Measurements from ENCODE around the gene NFATC2. TPM values are rescaled to one million over a fixed set of nuclear protein-coding genes. Genes with fewer than 3 reads are reported as not detected.
A peak's percentile ranks its signal among the peaks of the same experiment; 100 is the strongest.

The NFATC2 gene
- total and polyA plus RNA-seq, 2 of the 4 experiments (the other 2 are of a cell fraction), result 0.18 to 0.38 TPM

DNA sequence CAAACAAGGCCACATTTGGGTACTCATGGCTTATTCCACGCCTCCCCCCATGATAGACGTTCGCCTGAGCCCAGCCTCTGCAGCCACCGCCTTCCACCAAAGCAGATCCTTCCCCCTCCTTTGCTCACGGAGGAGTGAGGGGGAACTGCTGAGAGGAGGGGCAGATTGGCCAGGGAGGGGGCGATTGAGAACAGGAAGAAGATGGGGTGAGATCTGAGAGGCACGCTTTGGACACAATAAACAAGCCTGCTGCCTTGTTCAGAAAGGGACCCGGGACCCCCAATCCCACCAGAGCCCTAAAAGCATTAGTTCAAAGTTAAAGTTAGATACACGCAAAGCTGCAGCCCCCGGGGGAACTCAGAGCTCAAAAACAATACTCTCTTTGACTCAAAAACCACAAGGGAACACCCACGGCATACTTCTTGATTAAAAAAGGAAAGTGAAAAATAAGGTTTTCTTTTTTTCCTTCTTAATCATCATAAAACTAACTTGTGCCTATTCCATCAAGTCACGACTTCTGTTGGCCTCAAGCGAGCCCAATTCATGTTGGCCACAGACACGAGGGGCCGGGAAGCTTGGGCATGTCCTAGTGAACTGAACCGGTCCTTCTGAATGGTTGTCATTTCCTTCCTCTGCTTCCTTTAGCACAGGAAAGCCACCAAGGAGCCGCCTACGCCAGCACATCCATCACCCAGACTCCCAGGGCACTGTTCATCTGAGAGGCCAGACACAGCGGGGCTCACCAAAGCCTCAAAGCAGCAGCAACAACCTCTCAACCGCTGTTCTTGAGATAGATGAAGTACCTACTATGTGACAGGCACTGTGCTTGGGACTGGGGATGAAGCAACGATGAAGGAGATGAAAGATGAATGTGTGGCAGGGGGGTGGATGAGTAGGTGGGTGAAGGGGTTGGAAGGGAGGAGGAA, 44.7 kb downstream of the NFATC2 start:
- dilution Hi-C loops (cut with HindIII; ENCODE audit: low sequenced_read_pairs, unreplicated experiment), result no loop called here
- H3K27ac ChIP-seq (ENCODE audit: insufficient read depth, low read length), result no peak overlapping the region
- H4K5ac ChIP-seq (ENCODE audit: low read depth, low read length), result no peak overlapping the region
- 0 out of 2 replicates have a peak overlapping the region, but pooled peaks have one; percentile 56 for H3K14ac ChIP-seq (replicated peaks; ENCODE audit: low read depth, low read length)
- no peaks in the 10 kb centered on the region for H3K9me3 ChIP-seq (ENCODE audit: control insufficient read depth, insufficient read depth, low read length)
- no peak overlapping the region for H4K91ac ChIP-seq (ENCODE audit: insufficient read depth, low read depth, low read length)
- H3K18ac ChIP-seq (ENCODE audit: low read depth, low read length), result no peak overlapping the region; the same call in 1 of the 2 replicates
- H3K4me2 ChIP-seq (ENCODE audit: low read depth, low read length), result no peak overlapping the region; the same call in none of the 2 replicates
- no peak overlapping the region for H3K4me3 ChIP-seq (ENCODE audit: insufficient read depth, low read depth, low read length)
- no peaks in the 10 kb centered on the region; a peak in 1 of 4 replicates for H3K79me1 ChIP-seq (ENCODE audit: low read depth in 1 of 2, low read length in 2 of 2)
- 40% methylated on average over 5 of the region's 21 CpGs; no CpG with 5 or more reads in 1 of the 2 experiments for WGBS, 2 experiments (ENCODE audit: extremely low coverage in 2 of 2, insufficient read length in 1 of 2)
- no peak overlapping the region for H3K9ac ChIP-seq (ENCODE audit: low read depth, low read length)
- no peak overlapping the region for H2BK5ac ChIP-seq (ENCODE audit: low read depth, low read length, poor library complexity, severe bottlenecking)
- TF ChIP-seq RCOR1 (IDR thresholded peaks at IDR 0.05; ENCODE audit: insufficient replicate concordance, low read length), result no peak
- TF ChIP-seq RAD21 (IDR thresholded peaks at IDR 0.05; ENCODE audit: low read length), result no peak
- TF ChIP-seq, protein P1, sequence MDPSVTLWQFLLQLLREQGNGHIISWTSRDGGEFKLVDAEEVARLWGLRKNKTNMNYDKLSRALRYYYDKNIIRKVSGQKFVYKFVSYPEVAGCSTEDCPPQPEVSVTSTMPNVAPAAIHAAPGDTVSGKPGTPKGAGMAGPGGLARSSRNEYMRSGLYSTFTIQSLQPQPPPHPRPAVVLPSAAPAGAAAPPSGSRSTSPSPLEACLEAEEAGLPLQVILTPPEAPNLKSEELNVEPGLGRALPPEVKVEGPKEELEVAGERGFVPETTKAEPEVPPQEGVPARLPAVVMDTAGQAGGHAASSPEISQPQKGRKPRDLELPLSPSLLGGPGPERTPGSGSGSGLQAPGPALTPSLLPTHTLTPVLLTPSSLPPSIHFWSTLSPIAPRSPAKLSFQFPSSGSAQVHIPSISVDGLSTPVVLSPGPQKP (IDR thresholded peaks at IDR 0.05; ENCODE audit: borderline replicate concordance, low read depth, low read length), result no peak
- TF ChIP-seq MAZ (IDR thresholded peaks at IDR 0.05; ENCODE audit: borderline replicate concordance, low read depth, low read length), result no peak
- TF ChIP-seq, protein P2, sequence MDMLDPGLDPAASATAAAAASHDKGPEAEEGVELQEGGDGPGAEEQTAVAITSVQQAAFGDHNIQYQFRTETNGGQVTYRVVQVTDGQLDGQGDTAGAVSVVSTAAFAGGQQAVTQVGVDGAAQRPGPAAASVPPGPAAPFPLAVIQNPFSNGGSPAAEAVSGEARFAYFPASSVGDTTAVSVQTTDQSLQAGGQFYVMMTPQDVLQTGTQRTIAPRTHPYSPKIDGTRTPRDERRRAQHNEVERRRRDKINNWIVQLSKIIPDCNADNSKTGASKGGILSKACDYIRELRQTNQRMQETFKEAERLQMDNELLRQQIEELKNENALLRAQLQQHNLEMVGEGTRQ (IDR thresholded peaks at IDR 0.05; ENCODE audit: low read depth, low read length), result no peak
- H2BK15ac ChIP-seq (ENCODE audit: low read depth, low read length), result no peak overlapping the region
- ATAC-seq (ENCODE audit: low read depth) (peak; percentile 40; the same call in 1 of the 2 replicates), DNase-seq (peak; percentile 31)
- peak overlapping the region; percentile 51 for H3K4ac ChIP-seq (ENCODE audit: low read depth, low read length)
- H2AFZ ChIP-seq (replicated peaks; ENCODE audit: low read length, poor library complexity), result peak overlapping the region; percentile 79
- no peaks in the 10 kb centered on the region for H3K36me3 ChIP-seq (ENCODE audit: control insufficient read depth, insufficient read depth, low read length)
- H3K23ac ChIP-seq (ENCODE audit: low read depth, low read length), result no peak overlapping the region
- ChIA-PET POLR2A (ENCODE audit: unreplicated experiment) (no interaction called here), CTCF (interaction anchor here (0.6 kb wide), 1 partner anchor 40 kb away, joined by 3 read pairs; no protein-coding TSS in a partner anchor)
- 0 out of 2 replicates have a peak, but pooled peaks cover 4% of the 10 kb centered on the region for H3K9me1 ChIP-seq (ENCODE audit: insufficient read depth, low read length)
- H3K27me3 ChIP-seq (ENCODE audit: control insufficient read depth, insufficient read depth, low read length), result no peaks in the 10 kb centered on the region
- H4K20me1 ChIP-seq (ENCODE audit: insufficient read depth, low read length), result no peaks in the 10 kb centered on the region
- H2BK20ac ChIP-seq (ENCODE audit: low read depth, low read length), result peak overlapping the region; percentile 32; the same call in 1 of the 2 replicates
- no peak overlapping the region for H3K56ac ChIP-seq (ENCODE audit: extremely low read depth, insufficient read depth, low read length)
- BruUV-seq (replicated peaks), result no TSS peak
- H2BK120ac ChIP-seq (ENCODE audit: low read depth, low read length), result peak overlapping the region; percentile 1; the same call in 1 of the 2 replicates
- peaks cover 12% of the 10 kb centered on the region for H3K4me1 ChIP-seq (ENCODE audit: control insufficient read depth, insufficient read depth, low read length)
- H2AK9ac ChIP-seq (replicated peaks; ENCODE audit: low read depth, low read length, poor library complexity), result peak overlapping the region; percentile 30
- H4K8ac ChIP-seq (ENCODE audit: low read depth in 2 of 2, low read length in 2 of 2), result peak overlapping the region in 1 of 2 experiments; percentile 27; a peak in 1 of 4 replicates
- intact Hi-C loops (cut with micrococcal nuclease), result no loop called here
- in situ Hi-C loops (cut with MboI; ENCODE audit: low sequenced_read_pairs), result no loop called here
- peak overlapping the region; percentile 38 for H2AK5ac ChIP-seq (ENCODE audit: low read depth, low read length)

All from IMR-90 (cell line).